Suppressor macrophage (primary cell): Measurements from ENCODE around the gene SPTBN1.
A peak's percentile ranks its signal among the peaks of the same experiment; 100 is the strongest.

ENCODE experiments used
- DNase-seq, 4 experiments: peaks; one replicate each; pipeline ENCODE4 v3.0.0-alpha.2; 2020 to 2022
- total RNA-seq, 17 experiments: gene quantifications; one replicate each; lab custom pipeline; 2026; ENCODE audit warnings: mixed read lengths in 6 of 17, inconsistent platforms in 3 of 17; lab: John Stamatoyannopoulos, UW

The SPTBN1 gene
- total RNA-seq, result 69.0 to 288 (median 155) reads per million in 17 experiments

DNA sequence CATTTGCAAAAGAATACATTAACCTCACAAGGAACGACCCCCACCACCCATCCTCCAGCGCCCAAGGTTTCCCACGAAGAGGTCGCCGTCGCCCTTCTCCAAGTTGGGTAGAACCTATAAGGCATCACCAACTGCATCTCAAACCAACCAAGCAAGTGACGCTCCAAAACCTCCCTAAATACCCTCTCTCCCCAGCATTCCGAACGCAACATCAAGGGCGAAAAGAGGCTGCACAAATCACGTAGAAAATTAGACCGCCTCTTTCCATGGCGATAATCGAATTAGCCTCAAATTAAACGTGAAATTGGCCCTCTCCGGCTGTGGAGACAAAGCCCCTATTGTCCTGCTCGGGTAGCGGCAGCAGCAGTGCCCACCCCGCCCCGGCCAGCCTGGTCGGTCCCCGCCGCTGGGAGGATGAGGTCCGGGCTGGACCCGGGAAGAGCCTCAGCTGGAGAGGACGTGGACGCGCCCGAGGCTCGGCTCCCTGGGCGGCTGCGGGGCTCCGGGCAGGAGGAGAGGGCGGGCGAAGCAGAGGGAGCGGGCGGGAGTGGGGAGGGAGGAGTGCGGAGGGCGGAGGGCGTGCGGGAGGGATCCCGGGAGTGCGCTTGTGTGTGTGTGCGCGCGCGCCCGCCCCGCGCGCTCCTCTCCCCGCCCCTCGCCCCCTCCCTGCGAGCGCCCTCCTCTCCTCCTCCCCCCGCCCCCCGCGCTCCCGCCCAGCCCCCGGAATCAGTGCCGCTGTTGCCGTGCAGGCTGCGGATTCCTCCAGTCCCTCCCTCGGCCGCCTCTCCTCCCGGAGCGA is at the start of gene SPTBN1:
TSS of gene SPTBN1 (plus strand) at position 765 of the 799 bp plus-strand sequence. CDS start 70,092 bp downstream, outside the sequence.
- peak in 3 of 4 experiments; percentile 11 to 30 (median 12) for DNase-seq

DNA sequence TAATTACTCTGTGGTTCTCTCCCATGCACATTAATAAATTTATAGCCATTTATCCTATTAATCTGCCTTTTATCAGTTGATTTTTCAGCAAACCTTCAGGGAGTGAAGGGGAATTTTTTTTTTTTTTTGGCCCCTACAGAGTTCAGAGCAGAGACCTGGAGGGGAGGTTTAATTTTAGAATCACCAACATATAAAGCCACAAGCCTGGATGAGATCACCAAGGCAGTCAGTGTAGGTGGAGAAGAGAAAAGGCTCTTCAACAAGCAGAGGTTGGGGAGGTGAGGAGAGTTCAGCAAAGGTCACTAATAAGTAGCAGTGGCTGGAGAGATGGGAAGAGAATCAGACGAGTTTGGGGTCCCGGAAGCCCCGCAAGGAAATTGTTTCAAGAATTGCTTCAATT is 48.4 kb upstream of the SPTBN1 start:
- no peak for DNase-seq

DNA sequence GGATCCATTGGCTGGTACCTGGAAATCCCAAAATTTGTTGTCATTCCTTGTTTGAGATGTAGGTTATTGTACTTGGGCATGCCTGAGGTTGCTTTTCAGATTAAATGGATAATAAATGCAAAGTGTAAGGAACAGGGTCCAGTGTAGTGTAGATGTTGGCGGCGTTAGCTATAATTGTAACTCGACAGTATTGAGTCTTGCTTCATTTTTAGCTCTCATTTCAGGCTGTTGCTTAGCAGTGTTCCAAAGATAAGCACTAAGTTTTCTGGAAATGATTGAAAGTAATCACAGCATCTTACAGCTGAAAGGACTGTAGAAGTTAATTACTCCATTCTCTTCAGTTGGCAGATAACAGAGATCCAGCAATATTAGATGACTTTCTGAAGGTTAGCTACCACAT is 47.8 kb upstream of the SPTBN1 start:
- DNase-seq, result no peak

GRCh38 chr2:54409752-54410151 is 46.4 kb upstream of the SPTBN1 start:
- no peak for DNase-seq

DNA sequence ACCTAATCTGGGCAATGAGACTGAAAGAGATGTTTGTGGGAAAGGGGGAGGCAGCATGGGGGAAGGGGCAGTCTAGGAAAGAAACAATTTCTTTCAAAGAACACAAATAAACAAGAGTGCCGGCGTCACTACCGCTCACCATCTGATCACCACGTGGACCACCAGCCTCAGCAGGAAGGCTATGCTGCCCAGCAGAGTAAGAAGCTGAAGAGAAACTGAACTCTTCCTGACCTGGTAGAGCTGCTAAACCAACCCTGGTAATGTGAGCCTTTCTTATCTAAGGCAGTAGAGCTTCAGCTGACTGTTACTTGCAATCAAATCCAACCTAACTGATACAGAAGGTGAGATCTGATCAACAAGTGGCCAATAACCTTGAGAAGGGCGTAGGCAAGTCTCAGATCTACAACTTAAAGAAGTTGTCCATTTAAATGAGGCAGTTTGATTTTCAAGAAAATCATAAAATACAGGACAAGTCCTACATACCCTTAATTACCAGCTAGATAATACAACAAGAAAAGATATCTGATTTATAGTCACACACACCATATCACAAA is 44.2 kb upstream of the SPTBN1 start:
- DNase-seq, result no peak

DNA sequence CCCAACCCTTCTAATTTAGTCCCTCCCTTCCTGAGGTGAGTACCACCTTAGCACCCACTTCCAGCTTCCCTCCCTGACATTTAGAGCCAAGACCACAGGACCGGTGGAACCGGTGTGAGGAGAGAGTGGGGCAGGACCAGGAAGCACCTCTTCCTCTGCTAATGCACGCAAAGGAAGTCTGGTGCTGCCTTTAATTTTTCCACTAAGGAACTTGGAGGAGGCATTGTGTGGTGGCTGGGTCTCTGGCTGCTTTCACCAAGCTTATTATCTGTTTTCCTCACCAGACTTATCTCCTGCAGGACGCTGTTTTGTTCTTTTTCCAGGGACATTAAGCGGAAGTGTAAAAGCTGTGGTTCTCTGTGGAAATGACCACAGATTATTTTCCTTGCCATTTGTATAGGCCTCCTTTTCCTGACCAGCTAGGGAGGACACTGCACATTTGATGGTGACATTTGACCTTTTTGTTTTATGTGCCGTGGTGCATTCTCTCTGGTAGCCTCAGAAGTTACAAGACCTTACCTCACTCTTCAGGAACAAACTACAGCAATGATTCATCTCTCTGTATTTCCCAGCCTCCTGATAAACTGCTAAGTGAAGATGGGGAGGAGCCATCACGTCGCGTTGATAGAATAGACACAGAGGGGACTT is 39.8 kb upstream of the SPTBN1 start:
- no peak for DNase-seq

DNA sequence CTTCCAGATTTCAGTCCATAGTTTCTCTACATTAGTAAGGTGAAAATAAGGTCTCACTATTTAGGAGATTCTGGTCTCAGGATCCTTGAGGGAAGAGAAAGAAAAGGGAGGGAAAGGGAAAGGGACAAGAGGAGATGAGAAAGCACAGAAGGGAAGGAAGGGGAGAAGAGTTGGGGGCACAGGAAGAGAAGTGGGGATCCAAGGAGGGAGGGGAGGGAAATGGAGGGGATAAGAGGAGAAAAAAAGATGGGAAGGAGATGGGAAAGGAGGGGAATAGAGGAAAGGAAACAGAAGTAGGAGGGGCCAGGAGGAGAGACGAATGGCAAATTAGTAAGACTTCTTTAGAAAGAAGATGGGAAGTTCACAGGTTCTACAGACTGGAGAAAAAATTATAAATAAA is 39.2 kb upstream of the SPTBN1 start:
- no peak for DNase-seq

DNA sequence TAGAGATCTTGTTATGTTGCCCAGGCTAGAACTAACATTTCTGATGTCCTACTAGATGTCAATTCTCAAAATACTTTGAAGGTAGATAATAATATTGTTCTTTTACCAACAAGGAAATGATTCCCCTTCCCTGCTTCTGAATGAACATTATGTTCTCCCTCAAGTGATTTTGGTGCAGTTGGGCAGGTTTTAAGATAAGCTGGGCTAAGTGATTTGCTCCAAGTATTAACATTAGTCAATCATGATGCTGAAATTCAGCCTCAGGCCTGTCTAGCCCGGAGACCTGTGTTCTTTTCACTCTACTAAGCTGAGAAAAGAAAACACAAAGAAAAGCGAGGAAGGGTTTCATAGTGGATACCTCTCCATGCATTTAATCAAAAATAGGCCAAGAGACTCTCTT is 38.5 kb upstream of the SPTBN1 start:
- no peak for DNase-seq

GRCh38 chr2:54419388-54419787 is 36.7 kb upstream of the SPTBN1 start:
- no peak for DNase-seq

- no peak for DNase-seq
Observed at GRCh38 chr2:54419855-54420523, 36.1 kb upstream of the SPTBN1 start.

DNA sequence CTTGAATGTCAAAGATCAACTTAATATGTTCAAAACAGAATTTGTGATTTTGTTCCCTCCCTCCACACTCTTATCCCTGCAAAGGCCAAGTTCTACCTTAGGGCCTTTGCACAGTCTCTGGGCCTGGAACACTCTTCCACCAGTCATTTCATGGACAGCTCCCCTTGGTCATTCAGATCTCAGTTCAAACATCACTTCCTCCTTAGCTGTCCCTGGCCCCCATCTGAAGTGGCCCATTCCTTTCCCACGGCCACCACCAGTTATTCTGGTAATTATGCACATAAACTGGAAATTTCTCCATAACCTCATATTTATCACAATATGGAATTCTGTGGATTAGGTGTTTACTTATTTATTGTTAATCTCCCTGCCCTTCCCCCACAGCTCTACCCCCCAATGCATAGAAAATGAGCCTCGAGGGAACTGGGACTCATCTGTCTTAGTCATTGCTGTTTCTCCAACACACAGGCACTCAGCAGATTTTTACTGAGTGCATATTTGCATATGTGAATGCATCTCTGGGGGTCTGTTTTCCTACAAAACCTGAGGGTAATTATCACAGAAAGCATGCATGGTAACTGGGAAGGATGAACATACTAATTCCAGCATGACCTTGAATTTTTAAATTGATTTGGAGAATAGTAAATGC is 35.5 kb upstream of the SPTBN1 start:
- DNase-seq, result no peak

- DNase-seq, result peak in 1 of 4 experiments; percentile 15
Observed at GRCh38 chr2:54422072-54422581, 34.0 kb upstream of the SPTBN1 start.

- no peak for DNase-seq
Observed at GRCh38 chr2:54423213-54423612, 32.9 kb upstream of the SPTBN1 start.

- DNase-seq, result no peak
Observed at GRCh38 chr2:54424555-54425163, 31.5 kb upstream of the SPTBN1 start.

- DNase-seq, result no peak
Observed at GRCh38 chr2:54428108-54428831, 27.9 kb upstream of the SPTBN1 start.

DNA sequence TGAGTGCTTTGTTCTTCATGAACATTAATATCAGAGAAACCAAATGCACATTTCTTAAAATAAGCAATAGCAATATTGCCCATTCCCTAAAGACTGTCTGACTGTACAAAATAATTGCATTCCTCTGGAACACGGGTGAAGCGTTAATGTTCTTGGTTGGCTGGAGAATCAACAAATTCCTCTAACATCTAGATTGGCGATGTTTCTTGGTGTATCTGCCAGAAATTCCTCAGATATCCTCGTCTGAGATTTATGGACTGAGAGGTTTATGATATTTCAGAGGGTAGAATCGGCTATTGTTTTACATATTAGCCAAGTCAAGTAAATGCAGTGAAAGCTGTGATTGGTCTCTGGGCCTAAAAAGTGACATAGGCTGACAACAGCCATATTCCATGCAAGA is 27.1 kb upstream of the SPTBN1 start:
- no peak for DNase-seq

DNA sequence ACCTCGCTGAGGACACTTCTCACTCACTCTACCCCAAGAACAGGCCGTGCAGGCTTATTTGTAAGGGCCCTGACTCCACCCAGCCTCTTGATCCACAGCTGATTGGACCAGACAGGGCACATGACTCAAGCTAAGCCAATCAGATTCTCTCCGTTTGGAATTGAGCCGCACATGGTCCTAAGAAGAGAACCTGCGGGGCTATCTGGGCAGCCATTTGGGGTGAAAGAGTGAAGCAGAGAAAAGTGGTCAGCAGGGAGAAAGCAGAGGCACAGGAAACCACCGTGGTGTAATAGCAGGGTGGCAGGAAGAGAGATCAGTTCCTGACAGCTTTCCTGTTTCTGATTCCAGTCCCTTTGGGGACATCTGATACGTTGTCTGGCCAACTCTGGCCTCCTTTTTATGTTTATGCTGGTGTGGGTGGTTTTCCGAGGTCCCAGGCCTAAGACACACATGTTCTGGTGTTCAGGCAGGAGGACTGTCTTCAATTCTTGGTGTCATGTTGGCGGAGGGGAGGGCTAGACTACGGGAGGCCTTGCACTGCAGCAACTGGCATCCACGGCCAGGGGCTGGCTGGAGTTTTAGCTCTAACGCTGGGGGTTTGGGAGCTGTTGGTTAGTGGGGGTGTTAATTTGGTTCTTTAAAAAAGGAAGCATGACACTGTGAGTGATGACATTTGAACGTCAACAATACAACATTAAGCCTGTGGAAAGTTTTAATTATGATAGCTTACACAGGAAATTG is 26.1 kb upstream of the SPTBN1 start:
- peak in 2 of 4 experiments; percentile 4 to 24 for DNase-seq

- no peak for DNase-seq
Observed at GRCh38 chr2:54430649-54431048, 25.5 kb upstream of the SPTBN1 start.

GRCh38 chr2:54432251-54433015 is 23.7 kb upstream of the SPTBN1 start:
- no peak for DNase-seq

- no peak for DNase-seq
Observed at GRCh38 chr2:54434229-54434628, 21.9 kb upstream of the SPTBN1 start.
